ENCODE measurements around the gene KCNA10.

Gene KCNA10

GRCh38 chr1:110519125-110519810 is at the start of gene KCNA10:
Gene KCNA10 (minus strand): TSS chr1:110519175. CDS start chr1:110518787, 388 bp downstream.
- DNase-seq, result no peak

GRCh38 chr1:110566836-110567235 is 47.9 kb upstream of the KCNA10 start:
- DNase-seq, result no peak

DNA sequence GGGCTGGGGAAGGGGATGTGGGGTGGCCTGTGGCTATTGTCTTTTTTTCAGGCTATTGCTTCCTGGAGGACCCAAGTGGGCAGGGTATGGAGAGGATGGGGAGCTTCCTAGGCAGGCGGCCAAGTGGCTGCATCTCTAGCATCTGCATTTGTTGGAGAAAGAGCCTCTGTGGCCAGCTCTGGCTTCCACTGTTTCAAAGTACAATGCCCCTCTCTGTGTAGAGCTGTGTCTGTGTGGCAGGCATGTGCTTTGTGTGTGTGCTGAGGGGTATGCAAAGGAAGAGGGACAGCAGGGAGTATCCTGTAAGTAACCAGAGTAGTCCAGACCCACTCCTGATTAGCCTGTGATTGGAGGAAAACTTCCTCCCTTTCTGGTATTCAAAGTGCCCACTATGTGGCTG is 46.6 kb upstream of the KCNA10 start:
- DNase-seq, result no peak

GRCh38 chr1:110563089-110563488 is 44.1 kb upstream of the KCNA10 start:
- no peak for DNase-seq

- DNase-seq, result no peak
Observed at GRCh38 chr1:110561596-110561995, 42.6 kb upstream of the KCNA10 start.

DNA sequence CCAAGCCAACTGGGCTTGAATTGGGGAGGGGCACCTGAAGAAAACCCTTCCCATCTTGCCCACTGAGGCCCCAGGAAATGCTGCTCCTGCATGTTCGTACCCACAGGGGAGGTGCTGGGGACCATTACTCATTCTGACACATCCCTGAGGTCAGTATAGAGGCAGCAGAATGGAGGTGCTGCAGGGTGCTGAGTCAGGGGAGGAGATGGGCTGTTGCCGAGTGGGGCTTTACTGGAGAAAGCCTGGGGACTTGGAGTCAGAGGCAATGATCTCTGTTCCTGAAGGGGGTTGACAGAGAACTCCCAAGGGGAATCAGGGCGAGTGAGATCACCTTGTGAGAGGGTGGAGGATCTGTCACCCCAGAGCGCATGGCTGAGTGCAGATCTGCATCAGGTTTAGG is 40.2 kb upstream of the KCNA10 start:
- DNase-seq, result no peak

DNA sequence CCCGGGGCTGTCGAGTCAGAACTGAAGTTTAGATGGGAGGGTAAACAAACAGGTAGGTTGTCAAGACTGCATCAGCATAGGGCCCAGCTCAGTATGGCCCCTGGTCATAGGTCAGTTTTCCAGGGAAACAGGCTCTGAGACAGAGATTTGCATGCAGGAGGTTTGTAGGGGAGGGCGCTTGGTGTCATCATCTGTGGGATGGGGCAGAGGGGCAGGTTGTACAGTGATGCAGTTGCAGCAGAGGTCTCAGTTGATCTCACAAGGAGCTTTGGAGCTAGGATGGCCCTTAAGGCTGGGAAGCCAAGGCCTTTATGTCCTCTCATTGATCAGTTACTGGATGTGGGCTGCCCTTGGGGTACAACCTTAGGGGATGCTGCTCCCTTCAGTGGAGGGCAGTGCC is 38.5 kb upstream of the KCNA10 start:
- no peak for DNase-seq

DNA sequence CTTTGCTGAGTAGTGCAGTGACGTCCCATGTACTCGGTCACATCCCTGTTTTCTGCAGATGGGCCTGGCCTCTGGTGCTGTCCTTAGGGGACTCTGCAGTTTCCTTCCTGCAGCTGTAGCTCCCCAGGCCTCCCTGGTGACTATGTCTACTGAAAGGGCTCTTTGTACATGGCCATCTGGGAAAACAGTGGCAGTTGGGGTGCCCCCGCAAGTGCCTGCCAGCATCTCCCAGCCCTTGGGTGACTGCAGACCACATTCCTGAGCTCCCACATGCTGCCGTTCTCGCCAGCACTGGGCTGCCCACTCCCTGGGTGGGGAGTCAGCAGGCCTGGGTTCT is 37.5 kb upstream of the KCNA10 start:
- DNase-seq, result no peak

DNA sequence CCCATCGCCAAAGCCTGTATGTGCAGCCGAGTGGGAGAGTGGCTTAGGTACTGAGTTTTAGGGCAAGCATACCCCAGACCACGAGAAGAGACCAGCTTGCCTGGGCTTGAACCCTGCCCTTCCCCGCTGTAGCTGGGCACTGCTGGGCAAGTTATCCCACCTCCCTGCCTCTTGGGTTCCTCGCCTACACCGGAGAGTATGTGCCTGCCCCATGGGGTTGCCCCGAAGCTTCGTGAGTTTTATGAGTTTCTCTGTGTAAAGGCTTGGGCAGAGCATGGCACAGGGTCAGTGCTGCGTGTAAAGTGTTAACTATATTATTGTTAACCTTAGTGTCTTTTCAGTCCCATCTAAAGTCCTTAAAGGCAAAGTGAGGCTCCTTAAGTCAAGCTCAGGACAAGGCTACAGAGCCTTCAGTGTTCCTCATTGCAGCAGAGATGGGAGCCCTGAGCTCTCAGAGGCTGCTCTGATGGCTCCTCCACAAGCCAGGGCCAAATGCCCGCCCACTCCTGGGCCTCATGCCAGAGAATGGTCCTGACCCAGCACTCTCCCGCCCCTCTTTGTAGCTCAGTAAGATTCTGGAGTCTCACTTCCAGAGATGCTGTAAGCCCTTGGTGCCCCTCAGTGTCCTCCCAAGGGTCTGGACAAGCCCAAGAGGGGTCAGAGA is 37.0 kb upstream of the KCNA10 start:
- peak; percentile 7 for DNase-seq

GRCh38 chr1:110554871-110555801 is 36.2 kb upstream of the KCNA10 start:
- peak; percentile 6 for DNase-seq

- DNase-seq, result no peak
Observed at GRCh38 chr1:110551278-110551809, 32.4 kb upstream of the KCNA10 start.

- DNase-seq, result no peak
Observed at GRCh38 chr1:110549831-110550230, 30.9 kb upstream of the KCNA10 start.

GRCh38 chr1:110548381-110548780 is 29.4 kb upstream of the KCNA10 start:
- DNase-seq, result no peak

DNA sequence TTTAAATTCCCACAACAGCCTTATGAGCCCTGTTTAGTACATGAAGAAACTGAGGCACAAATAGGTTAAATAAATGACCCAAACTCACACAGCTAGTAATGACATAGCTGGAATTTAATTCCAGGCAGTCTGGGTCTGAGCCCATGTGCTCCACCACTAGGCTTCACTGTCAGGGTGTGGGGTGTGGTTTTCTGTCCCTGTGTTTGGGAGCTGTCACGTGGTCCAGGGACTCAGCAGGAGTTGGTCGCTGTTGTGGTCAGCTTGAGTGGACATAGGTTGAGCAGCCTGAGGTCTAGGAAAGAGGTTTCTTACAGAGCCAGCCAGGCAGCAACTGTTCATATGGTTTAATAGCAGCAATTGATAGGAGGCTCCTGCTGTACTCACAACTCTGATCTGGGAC is 28.0 kb upstream of the KCNA10 start:
- DNase-seq, result no peak

- DNase-seq, result no peak
Observed at GRCh38 chr1:110545492-110545891, 26.5 kb upstream of the KCNA10 start.

GRCh38 chr1:110544753-110545152 is 25.8 kb upstream of the KCNA10 start:
- no peak for DNase-seq

- DNase-seq, result no peak
Observed at GRCh38 chr1:110542725-110543124, 23.8 kb upstream of the KCNA10 start.

DNA sequence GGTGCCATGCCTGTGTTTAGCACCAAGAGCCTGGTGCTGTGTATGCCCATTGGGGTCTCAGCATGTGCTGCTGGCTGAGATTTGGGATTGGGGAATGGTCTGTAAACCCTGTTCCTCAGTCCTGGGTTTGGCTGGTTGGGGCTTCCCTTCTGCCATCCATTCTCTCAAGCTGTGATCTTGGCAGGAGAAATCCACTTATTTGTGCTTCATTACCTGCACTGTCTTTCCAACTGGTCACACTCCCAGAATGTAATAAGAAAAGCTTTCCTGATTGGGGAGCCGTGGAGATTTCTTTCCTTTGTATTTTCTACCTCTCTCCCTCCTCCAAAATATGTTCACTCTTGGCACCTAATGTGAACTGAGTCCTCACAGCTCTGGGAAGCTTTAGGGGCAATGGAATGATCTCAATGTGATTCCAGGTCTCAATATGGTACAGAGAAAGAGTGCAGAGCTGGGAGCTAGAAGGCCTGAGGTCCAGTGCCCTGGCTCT is 23.0 kb upstream of the KCNA10 start:
- no peak for DNase-seq

GRCh38 chr1:110540891-110541685 is 22.1 kb upstream of the KCNA10 start:
- DNase-seq, result no peak

- DNase-seq, result no peak
Observed at GRCh38 chr1:110538921-110539320, 19.9 kb upstream of the KCNA10 start.

DNA sequence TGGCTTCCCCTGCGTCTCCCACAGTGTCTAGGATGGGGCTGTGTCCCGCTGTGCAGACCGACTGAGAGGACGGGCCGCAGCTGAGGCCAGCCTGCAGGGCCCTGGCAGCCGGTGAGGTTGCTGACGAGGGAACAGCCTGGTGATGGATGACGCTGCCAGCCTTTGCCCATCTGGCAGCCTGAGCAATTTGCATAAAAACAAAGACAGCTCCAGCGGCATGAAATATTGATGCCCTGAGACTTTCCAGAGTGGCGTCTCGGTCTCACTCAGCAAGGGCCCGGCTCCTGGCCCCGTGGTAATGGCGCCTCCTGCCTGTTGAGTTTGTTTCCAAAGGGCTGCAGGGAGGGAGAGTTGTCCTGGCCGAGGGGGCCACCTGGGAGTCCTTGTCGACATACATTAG is 19.1 kb upstream of the KCNA10 start:
- no peak for DNase-seq

DNA sequence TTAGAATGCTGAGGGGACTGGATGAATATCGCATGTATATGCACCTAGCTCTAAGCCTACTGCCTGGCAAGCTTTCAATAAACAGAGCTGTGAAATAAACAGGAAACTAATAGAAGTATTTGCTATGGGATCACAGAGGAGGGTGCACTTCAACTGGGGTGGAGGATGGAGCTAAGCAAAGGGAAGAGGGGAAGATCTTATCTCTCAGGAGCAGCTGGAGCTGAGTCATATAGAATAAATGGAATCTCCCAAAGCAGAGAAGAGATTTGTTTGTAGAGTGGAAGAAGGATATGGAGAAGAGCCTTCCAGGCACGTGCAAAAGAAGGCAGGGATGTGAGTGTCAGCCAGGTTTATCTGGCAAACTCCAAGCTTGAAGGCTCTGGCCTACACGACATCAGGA is 17.0 kb upstream of the KCNA10 start:
- DNase-seq, result no peak

DNA sequence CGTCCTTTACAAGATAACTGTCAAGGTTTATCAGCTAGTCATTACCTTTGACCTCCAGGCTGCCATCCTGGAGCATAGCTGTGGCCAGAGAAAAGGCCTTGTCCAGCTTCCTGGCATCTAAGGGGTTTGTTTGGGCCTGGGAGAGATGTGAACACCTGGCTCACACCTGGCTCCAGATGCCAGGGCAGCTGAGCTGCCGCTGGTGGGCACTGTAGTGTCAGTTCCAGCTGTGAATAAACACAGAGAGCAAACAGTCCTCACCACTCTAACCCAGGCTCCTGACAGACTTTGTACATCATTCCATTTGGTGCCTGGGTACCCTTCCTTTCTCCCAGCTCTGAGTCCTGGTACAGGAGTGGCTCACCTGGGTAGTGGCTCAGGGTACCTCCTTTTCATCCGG is 14.3 kb upstream of the KCNA10 start:
- DNase-seq, result no peak

All from DMS79 treated with DMSO at 0.1 percent for 48 hours (cell line).